Breast epithelium (tissue), 3 donors: Measurements from ENCODE around the gene FASLG.

ENCODE experiments used
- POLR2A ChIP-seq: fragments of 450-650 bp; IDR thresholded peaks from one replicate; pipeline ENCODE4 v1.6.1; 2016; ENCODE audit warnings: antibody characterized with exemption, mild to moderate bottlenecking, moderate library complexity
- TF ChIP-seq, protein P1 (sequence below), 3 donors: fragments of 450-650 bp; IDR thresholded peaks; one replicate each; pipeline ENCODE4 v1.5.1; 2016 to 2017; ENCODE audit warnings: antibody characterized with exemption in 3 of 3, mild to moderate bottlenecking in 3 of 3, moderate library complexity in 3 of 3

DNA sequence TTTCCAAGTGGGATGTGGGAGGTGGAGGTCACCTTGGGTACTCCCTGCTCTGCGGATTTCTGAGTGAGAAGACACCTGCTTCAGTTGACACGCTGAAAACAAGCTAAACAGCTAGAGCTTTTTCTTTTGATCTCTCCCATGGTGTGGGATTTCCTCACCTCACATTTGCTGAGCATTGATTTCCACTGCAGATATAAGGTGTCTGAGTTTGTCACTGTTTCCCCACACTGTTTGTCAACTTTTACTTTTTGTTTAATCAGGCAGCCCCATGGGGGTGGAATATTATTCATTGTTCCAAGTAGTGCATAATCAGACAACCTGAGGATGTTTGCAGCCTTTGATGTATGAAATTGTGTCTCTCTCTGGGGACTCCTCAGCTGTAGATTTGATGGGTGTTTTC lies 49.5 kb downstream of the FASLG start:
- TF ChIP-seq, protein P1, sequence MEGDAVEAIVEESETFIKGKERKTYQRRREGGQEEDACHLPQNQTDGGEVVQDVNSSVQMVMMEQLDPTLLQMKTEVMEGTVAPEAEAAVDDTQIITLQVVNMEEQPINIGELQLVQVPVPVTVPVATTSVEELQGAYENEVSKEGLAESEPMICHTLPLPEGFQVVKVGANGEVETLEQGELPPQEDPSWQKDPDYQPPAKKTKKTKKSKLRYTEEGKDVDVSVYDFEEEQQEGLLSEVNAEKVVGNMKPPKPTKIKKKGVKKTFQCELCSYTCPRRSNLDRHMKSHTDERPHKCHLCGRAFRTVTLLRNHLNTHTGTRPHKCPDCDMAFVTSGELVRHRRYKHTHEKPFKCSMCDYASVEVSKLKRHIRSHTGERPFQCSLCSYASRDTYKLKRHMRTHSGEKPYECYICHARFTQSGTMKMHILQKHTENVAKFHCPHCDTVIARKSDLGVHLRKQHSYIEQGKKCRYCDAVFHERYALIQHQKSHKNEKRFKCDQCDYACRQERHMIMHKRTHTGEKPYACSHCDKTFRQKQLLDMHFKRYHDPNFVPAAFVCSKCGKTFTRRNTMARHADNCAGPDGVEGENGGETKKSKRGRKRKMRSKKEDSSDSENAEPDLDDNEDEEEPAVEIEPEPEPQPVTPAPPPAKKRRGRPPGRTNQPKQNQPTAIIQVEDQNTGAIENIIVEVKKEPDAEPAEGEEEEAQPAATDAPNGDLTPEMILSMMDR (IDR thresholded peaks at IDR 0.05), result no peak
- no peak for TF ChIP-seq POLR2A
